Thyroid gland (tissue), 4 donors: Measurements from ENCODE around the gene LGI4. TPM values are rescaled to one million over a fixed set of nuclear protein-coding genes. Genes with fewer than 3 reads are reported as not detected.
A peak's percentile ranks its signal among the peaks of the same experiment; 100 is the strongest.

Source experiments
- DNase-seq, 2 donors: peaks; one replicate each; pipeline ENCODE4 v3.0.0-alpha.2; 2019
- H3K27ac ChIP-seq, 3 donors: fragments of 200-600 bp; sonication (generic); 1 replicate in 2 of 3; 2 replicates in 1 of 3; pipeline ENCODE4 v1.5.1; 2016 to 2019; ENCODE audit warnings: mild to moderate bottlenecking in 1 of 3, moderate library complexity in 1 of 3
- H3K27me3 ChIP-seq: fragments of 200-600 bp; sonication (generic); one replicate; pipeline ENCODE4 v1.5.1; 2019
- H3K36me3 ChIP-seq, 2 donors: fragments of 200-600 bp; sonication (generic); one replicate each; pipeline ENCODE4 v1.5.1; 2016 to 2019
- H3K4me1 ChIP-seq, 2 donors: fragments of 200-600 bp; sonication (generic); one replicate each; pipeline ENCODE4 v1.5.1; 2017 to 2019
- H3K4me3 ChIP-seq, 3 donors: fragments of 200-600 bp; sonication (generic); replicated peaks in 1 of 3; 1 replicate in 2 of 3; 2 replicates in 1 of 3; pipeline ENCODE4 v1.5.1; 2016; ENCODE audit warnings: mild to moderate bottlenecking in 1 of 3
- H3K9me3 ChIP-seq: fragments of 200-600 bp; sonication (generic); one replicate; pipeline ENCODE4 v1.5.1; 2017
- CTCF ChIP-seq, 6 experiments: fragments of 200-600 bp in 3 of 6; fragments of 450-650 bp in 3 of 6; sonication (generic) in 3 of 6; IDR thresholded peaks; one replicate each; pipeline ENCODE4 v1.5.1; 2016 to 2019; ENCODE audit warnings: antibody characterized with exemption in 6 of 6, mild to moderate bottlenecking in 2 of 6, inconsistent platforms in 1 of 6, moderate library complexity in 1 of 6
- POLR2A ChIP-seq, 2 donors: fragments of 450-650 bp; IDR thresholded peaks; one replicate each; pipeline ENCODE4 v1.6.1; 2017; ENCODE audit warnings: antibody characterized with exemption in 2 of 2, mild to moderate bottlenecking in 2 of 2, moderate library complexity in 1 of 2
- WGBS, 2 donors: methylation state at CpG; one replicate each; pipeline ENCODE4 v1.1.5; 2017; 5-methylcytosine and 5-hydroxymethylcytosine counted together
- intact Hi-C: fragments of 100-400 bp; cut with DNase I; formaldehyde crosslinking; loops from one replicate; pipeline ENCODE4 v1.15.1; 2023
- total RNA-seq, 4 donors: library from RNA; depleted of rRNA; stranded (reverse); fragments of >200 nt; gene quantifications; one replicate each; pipeline ENCODE4 v1.2.3, GENCODE V29; 2016

LGI4 gene
- total RNA-seq, 4 donors from 2014 or later: 3.2 to 10.9 (median 6.9) TPM

GRCh38 chr19:35120898-35121297 is 14.0 kb downstream of the LGI4 start:
- H3K4me3 ChIP-seq: no peak overlapping the region
- H3K36me3 ChIP-seq: no peaks in the 10 kb centered on the region
- WGBS, 2 donors: 63 to 76% methylated on average over 7 of the region's 7 CpGs
- intact Hi-C loops: no loop called here
- H3K4me1 ChIP-seq: peaks cover 0 to 12% of the 10 kb centered on the region in 2 donors
- DNase-seq: no peak
- no peaks in the 10 kb centered on the region for H3K9me3 ChIP-seq
- peak overlapping the region in 1 of 3 donors; percentile 3 for H3K27ac ChIP-seq
- H3K27me3 ChIP-seq: no peaks in the 10 kb centered on the region
- no peak for TF ChIP-seq POLR2A (IDR thresholded peaks at IDR 0.05)
- TF ChIP-seq CTCF (IDR thresholded peaks at IDR 0.05): no peak

DNA sequence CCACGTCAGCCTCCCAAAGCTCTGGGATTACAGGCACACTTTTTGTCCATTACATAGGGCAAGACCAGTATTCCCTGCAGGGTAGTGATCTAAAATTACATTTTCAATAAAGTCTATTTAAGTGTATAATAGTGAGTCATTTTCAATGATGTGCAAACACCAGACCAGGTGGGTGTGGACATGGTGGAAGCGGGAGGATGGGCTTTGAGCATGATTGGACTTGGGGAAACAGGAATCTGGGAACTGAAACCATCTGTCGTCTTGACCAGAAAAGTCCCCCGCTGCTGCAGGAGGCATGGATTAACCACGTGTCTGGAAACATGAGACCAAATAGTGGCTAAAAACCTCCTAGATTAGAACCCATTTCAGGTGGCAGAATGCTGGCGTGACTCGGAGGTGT is 14.4 kb downstream of the LGI4 start:
- intact Hi-C loops: no loop called here
- Histone ChIP-seq H3K4me3 (no peak overlapping the region), H3K9me3 (no peaks in the 10 kb centered on the region), H3K27ac (peak overlapping the region in 1 of 3 donors; percentile 3), H3K27me3 (no peaks in the 10 kb centered on the region), H3K36me3 (no peaks in the 10 kb centered on the region), H3K4me1 (peaks cover 0 to 12% of the 10 kb centered on the region in 2 donors)
- DNase-seq: no peak
- 60 to 75% methylated on average over 7 of the region's 7 CpGs for WGBS, 2 donors
- TF ChIP-seq POLR2A (IDR thresholded peaks at IDR 0.05) (no peak), CTCF (IDR thresholded peaks at IDR 0.05) (no peak)

DNA sequence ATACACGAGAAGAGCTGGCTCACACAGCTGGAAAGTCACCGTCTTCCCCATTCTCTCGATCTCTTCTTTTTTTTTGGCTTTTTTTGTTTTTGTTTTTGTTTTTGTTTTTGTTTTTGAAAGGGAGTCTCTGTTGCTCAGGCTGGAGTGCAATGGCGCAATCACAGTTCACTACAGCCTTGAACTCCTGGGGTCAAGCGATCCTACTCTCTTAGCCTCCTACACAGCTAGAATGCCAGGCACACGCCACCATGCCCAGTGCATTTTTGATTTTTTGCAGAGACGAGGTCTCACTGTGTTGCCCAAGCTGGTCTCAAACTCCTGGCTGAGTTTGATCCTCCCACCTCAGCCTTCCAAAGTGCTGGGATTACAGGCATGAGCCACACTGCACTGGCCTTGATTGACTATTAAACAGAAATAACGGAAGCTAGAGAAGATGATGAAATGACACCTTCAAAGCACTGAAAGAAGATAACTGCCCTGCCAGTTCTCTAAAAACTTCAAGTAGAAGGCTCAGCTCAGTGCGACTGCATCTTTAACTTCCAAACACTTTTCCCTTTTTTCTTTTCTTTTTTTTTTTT is 15.2 kb downstream of the LGI4 start:
- Histone ChIP-seq H3K36me3 (no peaks in the 10 kb centered on the region), H3K4me3 (no peak overlapping the region), H3K9me3 (no peaks in the 10 kb centered on the region), H3K4me1 (peaks cover 0 to 11% of the 10 kb centered on the region in 2 donors), H3K27me3 (no peaks in the 10 kb centered on the region), H3K27ac (no peak overlapping the region)
- intact Hi-C loops: no loop called here
- no peak for DNase-seq
- TF ChIP-seq POLR2A (IDR thresholded peaks at IDR 0.05) (no peak), CTCF (IDR thresholded peaks at IDR 0.05) (no peak)
- WGBS, 2 donors: 86 to 88% methylated on average over 9 of the region's 9 CpGs

DNA sequence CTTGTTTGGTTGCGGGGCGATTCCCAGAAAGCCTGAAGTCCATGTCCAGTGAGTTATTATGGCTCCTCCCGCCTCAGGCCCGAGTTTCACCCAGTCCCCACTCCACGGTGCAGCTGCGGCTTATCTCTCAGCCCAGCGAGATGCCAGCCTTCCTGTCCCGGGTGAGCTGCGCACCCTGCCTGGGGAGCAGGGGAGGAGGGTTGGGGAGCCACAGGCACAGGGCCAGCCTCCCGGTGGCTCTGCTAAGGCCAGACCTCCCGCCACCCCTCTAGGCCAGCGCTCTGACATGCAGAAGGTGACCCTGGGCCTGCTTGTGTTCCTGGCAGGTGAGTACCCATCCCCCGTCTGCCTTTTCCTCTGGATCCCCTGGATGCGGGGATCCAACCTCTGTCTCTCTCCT is 15.8 kb downstream of the LGI4 start:
- intact Hi-C loops: no loop called here
- Histone ChIP-seq H3K27ac (no peak overlapping the region), H3K4me3 (no peak overlapping the region), H3K36me3 (no peaks in the 10 kb centered on the region), H3K27me3 (no peaks in the 10 kb centered on the region), H3K4me1 (peaks cover 0 to 10% of the 10 kb centered on the region in 2 donors), H3K9me3 (no peaks in the 10 kb centered on the region)
- TF ChIP-seq POLR2A (IDR thresholded peaks at IDR 0.05): no peak
- TF ChIP-seq CTCF (IDR thresholded peaks at IDR 0.05): no peak
- 75 to 88% methylated on average over 13 of the region's 14 CpGs for WGBS, 2 donors
- no peak for DNase-seq

DNA sequence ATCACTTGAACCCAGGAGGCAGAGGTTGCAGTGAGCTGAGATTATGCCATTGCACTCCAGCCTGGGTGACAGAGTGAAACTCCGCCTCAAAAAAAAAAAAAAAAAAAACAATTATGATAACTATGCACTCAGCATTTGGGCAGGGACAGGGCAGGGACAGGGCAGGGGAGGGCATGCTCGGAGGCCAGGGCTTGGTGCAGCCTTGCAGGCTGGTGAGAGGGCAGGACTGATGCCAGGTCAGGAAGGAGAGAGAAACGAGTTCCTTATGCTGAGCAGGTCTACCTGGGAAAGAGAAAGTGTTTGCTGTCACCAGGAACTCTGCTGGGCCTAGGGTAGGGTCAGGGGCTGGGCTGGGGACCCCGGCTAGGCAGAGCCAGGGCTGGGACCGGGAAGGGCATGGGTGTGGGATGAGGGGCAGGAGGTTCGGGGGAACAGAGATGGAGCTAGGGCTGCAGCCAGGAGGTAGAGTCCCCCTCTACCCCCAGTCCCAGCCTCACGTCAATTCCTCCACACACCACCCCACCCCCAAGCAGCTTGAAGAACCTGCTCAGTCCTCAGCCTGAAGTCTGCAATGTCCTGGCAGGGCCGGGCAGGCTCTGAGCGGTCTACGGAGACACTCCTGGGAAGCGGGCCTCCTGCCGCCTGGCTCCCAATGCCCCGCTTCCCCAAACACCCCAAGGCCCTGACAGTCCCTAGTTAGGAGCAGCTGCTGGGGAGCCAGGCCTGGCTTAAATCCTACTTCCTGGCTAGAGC is 16.4 kb downstream of the LGI4 start:
- Histone ChIP-seq H3K27me3 (no peaks in the 10 kb centered on the region), H3K4me3 (no peak overlapping the region), H3K27ac (no peak overlapping the region), H3K9me3 (no peaks in the 10 kb centered on the region), H3K36me3 (no peaks in the 10 kb centered on the region), H3K4me1 (peaks cover 0 to 7% of the 10 kb centered on the region in 2 donors)
- WGBS, 2 donors: 85 to 88% methylated on average over 13 of the region's 13 CpGs
- no peak for DNase-seq
- intact Hi-C loops: no loop called here
- TF ChIP-seq POLR2A (IDR thresholded peaks at IDR 0.05): no peak
